WTC11 (cell line): ENCODE data around the gene MRPL28. TPM values are rescaled to one million over a fixed set of nuclear protein-coding genes. Genes with fewer than 3 reads are reported as not detected.

Experiments used
- ATAC-seq: fragments of 200-7000 bp; cut with Tn5 transposase; 2 replicates; pipeline ENCODE4 v1.10.0; 2021; ENCODE audit warnings: mild to moderate bottlenecking, moderate library complexity
- CTCF ChIA-PET: fragments of 300-600 bp; sonication (Branson Sonifier 250); formaldehyde crosslinking; loops from one replicate; lab custom pipeline; 2021; ENCODE audit warnings: antibody characterized with exemption; lab: Charles Lee
- POLR2A ChIA-PET: fragments of 350-600 bp; sonication (Branson Sonifier 250); formaldehyde crosslinking; loops from one replicate; lab custom pipeline; 2021; ENCODE audit warnings: antibody characterized with exemption; lab: Charles Lee
- DNase-seq: peaks from one replicate; pipeline ENCODE4 v3.0.0; 2021; ENCODE audit warnings: low spot score
- H3K27ac Mint-ChIP-seq: 2 replicates; pipeline ENCODE4 v1.8.0; 2021; ENCODE audit warnings: mixed read lengths
- H3K27me3 Mint-ChIP-seq: 2 replicates; pipeline ENCODE4 v1.8.0; 2021; ENCODE audit warnings: low read depth, mild to moderate bottlenecking, moderate library complexity, mixed read lengths
- H3K36me3 Mint-ChIP-seq: 2 replicates; pipeline ENCODE4 v1.8.0; 2021; ENCODE audit warnings: mixed read lengths
- H3K4me1 Mint-ChIP-seq: 2 replicates; pipeline ENCODE4 v1.8.0; 2022; ENCODE audit warnings: mixed read lengths
- H3K4me3 Mint-ChIP-seq: 2 replicates; pipeline ENCODE4 v1.8.0; 2021; ENCODE audit warnings: mild to moderate bottlenecking, moderate library complexity, mixed read lengths
- H3K9me3 Mint-ChIP-seq: 2 replicates; pipeline ENCODE4 v1.8.0; 2021; ENCODE audit warnings: mixed read lengths
- CREB1 ChIP-seq: sonication (generic); formaldehyde crosslinking; IDR thresholded peaks from 2 replicates; pipeline ENCODE4 v1.8.0; 2023; ENCODE audit warnings: mild to moderate bottlenecking, missing genetic modification reagents
- E2F1 ChIP-seq: sonication (generic); formaldehyde crosslinking; IDR thresholded peaks from 2 replicates; pipeline ENCODE4 v1.8.0; 2022; ENCODE audit warnings: mild to moderate bottlenecking, missing genetic modification reagents
- ERG ChIP-seq: fragments of 250-450 bp; sonication (Bioruptor Pico); IDR thresholded peaks from 2 replicates; pipeline ENCODE4 v1.8.0; 2021; ENCODE audit warnings: mild to moderate bottlenecking
- FOXK1 ChIP-seq: sonication (generic); formaldehyde crosslinking; IDR thresholded peaks from 2 replicates; pipeline ENCODE4 v1.8.0; 2022; ENCODE audit warnings: mild to moderate bottlenecking, moderate library complexity, missing genetic modification reagents
- FOXP1 ChIP-seq: sonication (generic); formaldehyde crosslinking; IDR thresholded peaks from 2 replicates; pipeline ENCODE4 v1.8.0; 2022; ENCODE audit warnings: missing genetic modification reagents, mild to moderate bottlenecking, moderate library complexity, borderline replicate concordance
- HMGXB4 ChIP-seq: sonication (generic); formaldehyde crosslinking; IDR thresholded peaks from 2 replicates; pipeline ENCODE4 v1.8.1; 2023; ENCODE audit warnings: mild to moderate bottlenecking, moderate library complexity, missing genetic modification reagents
- IRF1 ChIP-seq: sonication (generic); formaldehyde crosslinking; IDR thresholded peaks from 2 replicates; pipeline ENCODE4 v1.8.0; 2023; ENCODE audit warnings: missing genetic modification reagents
- KAT7 ChIP-seq: sonication (generic); formaldehyde crosslinking; IDR thresholded peaks from 2 replicates; pipeline ENCODE4 v1.8.1; 2023; ENCODE audit warnings: missing genetic modification reagents, mild to moderate bottlenecking, borderline replicate concordance
- MLX ChIP-seq: sonication (generic); formaldehyde crosslinking; IDR thresholded peaks from 2 replicates; pipeline ENCODE4 v1.8.1; 2023; ENCODE audit warnings: mild to moderate bottlenecking, missing genetic modification reagents, moderate library complexity
- NFATC4 ChIP-seq: fragments of 250-450 bp; sonication (Bioruptor Pico); IDR thresholded peaks from 2 replicates; pipeline ENCODE4 v1.9.0; 2021; ENCODE audit warnings: mild to moderate bottlenecking
- NR1H2 ChIP-seq: sonication (generic); formaldehyde crosslinking; IDR thresholded peaks from 2 replicates; pipeline ENCODE4 v1.9.0; 2021; ENCODE audit warnings: mild to moderate bottlenecking, moderate library complexity, missing genetic modification reagents
- OVOL2 ChIP-seq: fragments of 250-450 bp; sonication (Bioruptor Pico); IDR thresholded peaks from 2 replicates; pipeline ENCODE4 v1.9.0; 2021; ENCODE audit warnings: mild to moderate bottlenecking, borderline replicate concordance
- PRRX2 ChIP-seq: fragments of 250-450 bp; sonication (Bioruptor Pico); IDR thresholded peaks from 2 replicates; pipeline ENCODE4 v1.8.0; 2021; ENCODE audit warnings: mild to moderate bottlenecking
- SP1 ChIP-seq: sonication (generic); formaldehyde crosslinking; conservative IDR thresholded peaks from 2 replicates; pipeline ENCODE4 v1.8.1; 2022; ENCODE audit warnings: missing genetic modification reagents
- TEAD1 ChIP-seq: sonication (generic); formaldehyde crosslinking; IDR thresholded peaks from 2 replicates; pipeline ENCODE4 v1.8.0; 2022; ENCODE audit warnings: mild to moderate bottlenecking, missing genetic modification reagents
- USF1 ChIP-seq: sonication (generic); formaldehyde crosslinking; IDR thresholded peaks from 2 replicates; pipeline ENCODE4 v1.8.0; 2022; ENCODE audit warnings: mild to moderate bottlenecking, missing genetic modification reagents
- ZBTB21 ChIP-seq: sonication (generic); formaldehyde crosslinking; IDR thresholded peaks from 2 replicates; pipeline ENCODE4 v1.8.1; 2023; ENCODE audit warnings: mild to moderate bottlenecking, missing genetic modification reagents, borderline replicate concordance
- ZBTB43 ChIP-seq: sonication (generic); formaldehyde crosslinking; IDR thresholded peaks from 2 replicates; pipeline ENCODE4 v1.8.1; 2023; ENCODE audit warnings: mild to moderate bottlenecking, missing genetic modification reagents
- ZMAT4 ChIP-seq: fragments of 250-450 bp; sonication (Bioruptor Pico); IDR thresholded peaks from 2 replicates; pipeline ENCODE4 v1.9.0; 2021; ENCODE audit warnings: mild to moderate bottlenecking
- ZNF263 ChIP-seq: sonication (generic); formaldehyde crosslinking; IDR thresholded peaks from 2 replicates; pipeline ENCODE4 v1.8.1; 2022; ENCODE audit warnings: low read depth, mild to moderate bottlenecking, moderate library complexity, missing genetic modification reagents
- ZNF416 ChIP-seq: fragments of 250-450 bp; sonication (Bioruptor Pico); IDR thresholded peaks from 2 replicates; pipeline ENCODE4 v1.9.0; 2021; ENCODE audit warnings: mild to moderate bottlenecking, inconsistent platforms
- ZNF423 ChIP-seq: fragments of 250-450 bp; sonication (Bioruptor Pico); IDR thresholded peaks from 2 replicates; pipeline ENCODE4 v2.1.2; 2022; ENCODE audit warnings: mild to moderate bottlenecking, moderate library complexity
- total RNA-seq: library from RNA; stranded (reverse); gene quantifications from 3 replicates; pipeline ENCODE4 v1.2.3, GENCODE V29; 2021

MRPL28 gene
- total RNA-seq, 1 experiment from 2014 or later: 119 TPM

- no peak for TF ChIP-seq IRF1
- TF ChIP-seq HMGXB4 (CRISPR knock-in tag): no peak
- no peak for TF ChIP-seq SP1
- no peak for TF ChIP-seq ZBTB21 (CRISPR knock-in tag)
- no peak for TF ChIP-seq ZNF263 (CRISPR knock-in tag)
- no peak for TF ChIP-seq ZBTB43 (CRISPR knock-in tag)
- TF ChIP-seq FOXK1: no peak
- TF ChIP-seq CREB1 (CRISPR knock-in tag): no peak
- no peak for TF ChIP-seq ZMAT4
- TF ChIP-seq FOXP1 (CRISPR knock-in tag): no peak
- TF ChIP-seq ZNF416: no peak
- no peak for TF ChIP-seq E2F1 (CRISPR knock-in tag)
- TF ChIP-seq TEAD1 (CRISPR knock-in tag): no peak
- no peak for TF ChIP-seq MLX (CRISPR knock-in tag)
- TF ChIP-seq OVOL2: no peak
- no peak for TF ChIP-seq PRRX2 (CRISPR knock-in tag)
Measured at GRCh38 chr16:366476-366875, 3.9 kb downstream of the MRPL28 start (continued).

- H3K27me3 Mint-ChIP-seq: no peaks in the 10 kb centered on the region
- H3K4me1 Mint-ChIP-seq: peaks cover 5% of the 10 kb centered on the region
- ATAC-seq (no peak), DNase-seq (no peak)
- POLR2A ChIA-PET: no interaction called here
- TF ChIP-seq ZNF423 (no peak), USF1 (CRISPR knock-in tag) (no peak), KAT7 (CRISPR knock-in tag) (no peak), NR1H2 (no peak), NFATC4 (CRISPR knock-in tag) (0 out of 2 replicates have a peak, but pooled peaks have one; percentile 2), ERG (CRISPR knock-in tag) (no peak)
- TF ChIP-seq, all 79 proteins: peak for 1
- H3K27ac Mint-ChIP-seq: no peak overlapping the region
- H3K36me3 Mint-ChIP-seq: peaks cover 14% of the 10 kb centered on the region
- no peak overlapping the region for H3K4me3 Mint-ChIP-seq
- no peaks in the 10 kb centered on the region for H3K9me3 Mint-ChIP-seq
- CTCF ChIA-PET: interaction anchor here (0.9 to 1.4 kb wide), 3 partner anchors 12 to 268 kb away, joined by 3 to 6 read pairs (median 6); no protein-coding TSS in a partner anchor
Measured at GRCh38 chr16:364595-365491, 5.5 kb downstream of the MRPL28 start.
